DOHH2 (cell line): Measurements from ENCODE around the gene NFIB.

Experiments
- H3F3A ChIP-seq: fragments of 200-600 bp; sonication (generic), shearing (Covaris generic); 2 replicates; pipeline ENCODE4 v1.6.0; 2016; ENCODE audit warnings: antibody characterized with exemption, mild to moderate bottlenecking; ENCODE audit not compliant: control insufficient read depth, insufficient read depth
- H3K27ac ChIP-seq: fragments of 200-600 bp; sonication (generic); 2 replicates; pipeline ENCODE4 v1.5.1; 2014; ENCODE audit warnings: low read depth, mild to moderate bottlenecking, low read length, moderate library complexity
- H3K27me3 ChIP-seq: fragments of 200-600 bp; sonication (generic); 2 replicates; pipeline ENCODE4 v1.6.1; 2014; ENCODE audit warnings: mild to moderate bottlenecking, low read length, mixed read lengths; ENCODE audit not compliant: control insufficient read depth
- H3K36me3 ChIP-seq: fragments of 200-600 bp; sonication (generic); 2 replicates; pipeline ENCODE4 v1.6.1; 2014; ENCODE audit warnings: mild to moderate bottlenecking, low read length, moderate library complexity, mixed read lengths; ENCODE audit not compliant: control insufficient read depth
- H3K4me1 ChIP-seq: fragments of 200-600 bp; sonication (generic); 2 replicates; pipeline ENCODE4 v1.6.1; 2014; ENCODE audit warnings: mild to moderate bottlenecking, low read length, mixed read lengths; ENCODE audit not compliant: control insufficient read depth
- H3K4me2 ChIP-seq: fragments of 200-600 bp; sonication (generic); 2 replicates; pipeline ENCODE4 v1.6.0; 2014; ENCODE audit warnings: mild to moderate bottlenecking, low read length, moderate library complexity
- H3K4me3 ChIP-seq: fragments of 200-600 bp; sonication (generic); 2 replicates; pipeline ENCODE4 v1.5.1; 2014; ENCODE audit warnings: mild to moderate bottlenecking, low read length, mixed read lengths
- H3K79me2 ChIP-seq: fragments of 200-600 bp; sonication (generic); 2 replicates; pipeline ENCODE4 v1.6.1; 2014; ENCODE audit warnings: mild to moderate bottlenecking, low read length, mixed read lengths; ENCODE audit not compliant: control insufficient read depth
- H3K9me2 ChIP-seq: fragments of 200-600 bp; sonication (generic); replicated peaks from 2 replicates; pipeline ENCODE4 v1.6.1; 2014; ENCODE audit warnings: mild to moderate bottlenecking, low read length, mixed read lengths; ENCODE audit not compliant: control insufficient read depth
- H3K9me3 ChIP-seq: fragments of 200-600 bp; sonication (generic); 2 replicates; pipeline ENCODE4 v1.6.1; 2014; ENCODE audit warnings: antibody characterized with exemption, low read length, mixed read lengths; ENCODE audit not compliant: control insufficient read depth, insufficient read depth
- H4K20me1 ChIP-seq: fragments of 200-600 bp; sonication (generic); 2 replicates; pipeline ENCODE4 v1.6.0; 2014; ENCODE audit warnings: low read depth, mild to moderate bottlenecking, antibody characterized with exemption, low read length, moderate library complexity; ENCODE audit not compliant: control insufficient read depth, insufficient read depth
- CTCF ChIP-seq: fragments of 200-600 bp; sonication (generic); IDR thresholded peaks from one replicate; pipeline ENCODE4 v1.5.1; 2014; ENCODE audit warnings: antibody characterized with exemption, mild to moderate bottlenecking, low read depth, low read length; ENCODE audit not compliant: poor library complexity, severe bottlenecking
- EZH2phosphoT487 ChIP-seq: fragments of 200-600 bp; sonication (generic); IDR thresholded peaks from 2 replicates; pipeline ENCODE4 v1.6.1; 2017; ENCODE audit warnings: borderline replicate concordance, mild to moderate bottlenecking, antibody characterized with exemption, low read length, moderate library complexity, mixed read lengths

The NFIB gene

GRCh38 chr9:14307989-14308852, 5.7 kb downstream of the NFIB start:
- Histone ChIP-seq H3K9me3 (no peaks in the 10 kb centered on the region), H4K20me1 (no peaks in the 10 kb centered on the region), H3K79me2 (no peaks in the 10 kb centered on the region), H3K27me3 (no peaks in the 10 kb centered on the region), H3K36me3 (peaks cover 3% of the 10 kb centered on the region; the same call in 1 of the 2 replicates), H3F3A (no peaks in the 10 kb centered on the region), H3K4me2 (no peak overlapping the region), H3K4me3 (no peak overlapping the region), H3K9me2 (no peaks in the 10 kb centered on the region), H3K4me1 (no peaks in the 10 kb centered on the region), H3K27ac (no peak overlapping the region)
- TF ChIP-seq CTCF (no peak), EZH2phosphoT487 (no peak)

GRCh38 chr9:14306672-14307660, 7.0 kb downstream of the NFIB start:
- Histone ChIP-seq H3K79me2 (no peaks in the 10 kb centered on the region), H3K4me1 (no peaks in the 10 kb centered on the region), H3K4me2 (no peak overlapping the region), H3K9me3 (no peaks in the 10 kb centered on the region), H3K4me3 (no peak overlapping the region), H3F3A (no peaks in the 10 kb centered on the region), H3K9me2 (no peaks in the 10 kb centered on the region), H3K36me3 (peaks cover 3% of the 10 kb centered on the region; the same call in 1 of the 2 replicates), H4K20me1 (no peaks in the 10 kb centered on the region), H3K27ac (no peak overlapping the region), H3K27me3 (no peaks in the 10 kb centered on the region)
- TF ChIP-seq EZH2phosphoT487 (no peak), CTCF (no peak)

- Histone ChIP-seq H3K79me2 (no peaks in the 10 kb centered on the region), H3K27me3 (no peaks in the 10 kb centered on the region), H3K4me2 (no peak overlapping the region), H3F3A (no peaks in the 10 kb centered on the region), H3K9me2 (no peaks in the 10 kb centered on the region), H3K4me3 (no peak overlapping the region), H3K36me3 (peaks cover 3% of the 10 kb centered on the region; the same call in 1 of the 2 replicates), H3K9me3 (no peaks in the 10 kb centered on the region), H3K27ac (no peak overlapping the region), H3K4me1 (no peaks in the 10 kb centered on the region), H4K20me1 (no peaks in the 10 kb centered on the region)
- TF ChIP-seq EZH2phosphoT487 (no peak), CTCF (no peak)
Observed at GRCh38 chr9:14306188-14306587, 7.8 kb downstream of the NFIB start.
